ENCODE data around the gene ADAM17. TPM values are rescaled to one million over a fixed set of nuclear protein-coding genes. Genes with fewer than 3 reads are reported as not detected.
A peak's percentile ranks its signal among the peaks of the same experiment; 100 is the strongest.

The ADAM17 gene
- total and polyA plus RNA-seq, 4 donors = 28.7 to 44.0 (median 39.4) TPM

- H3K4me1 ChIP-seq (ENCODE audit: control insufficient read depth, insufficient read depth, low read length) = peaks cover 16% of the 10 kb centered on the region
- H3K27ac ChIP-seq (ENCODE audit: low read depth, low read length) = no peak overlapping the region
- no peak overlapping the region for H3K4me3 ChIP-seq (ENCODE audit: low read depth, low read length)
- no peak for DNase-seq (ENCODE audit: low read depth in 4 of 6, low spot score in 6 of 6)
- peaks cover 37% of the 10 kb centered on the region for H3K36me3 ChIP-seq (ENCODE audit: control insufficient read depth, insufficient read depth, low read length)
- H3K27me3 ChIP-seq (ENCODE audit: control insufficient read depth, insufficient read depth, low read length) = no peaks in the 10 kb centered on the region
- H3K9me3 ChIP-seq (ENCODE audit: control insufficient read depth, insufficient read depth, low read length) = no peaks in the 10 kb centered on the region
- WGBS (ENCODE audit: insufficient coverage) = 83% methylated on average over 1 of the region's 3 CpGs
Measured at GRCh38 chr2:9478526-9478925, 77.1 kb downstream of the ADAM17 start.

- H3K9me3 ChIP-seq (ENCODE audit: control insufficient read depth, insufficient read depth, low read length) = no peaks in the 10 kb centered on the region
- H3K27me3 ChIP-seq (ENCODE audit: control insufficient read depth, insufficient read depth, low read length) = no peaks in the 10 kb centered on the region
- H3K36me3 ChIP-seq (ENCODE audit: control insufficient read depth, insufficient read depth, low read length) = peaks cover 32% of the 10 kb centered on the region
- no peak for DNase-seq (ENCODE audit: low read depth in 4 of 6, low spot score in 6 of 6)
- H3K4me3 ChIP-seq (ENCODE audit: low read depth, low read length) = no peak overlapping the region
- H3K4me1 ChIP-seq (ENCODE audit: control insufficient read depth, insufficient read depth, low read length) = peaks cover 18% of the 10 kb centered on the region
- no peak overlapping the region for H3K27ac ChIP-seq (ENCODE audit: low read depth, low read length)
- no CpG with 5 or more reads among the region's 7 CpGs for WGBS (ENCODE audit: insufficient coverage)
Measured at GRCh38 chr2:9477914-9478313, 77.7 kb downstream of the ADAM17 start.

GRCh38 chr2:9474361-9475057 is 81.1 kb downstream of the ADAM17 start, which contains the start of gene IAH1:
TSS of gene IAH1 (plus strand) at chr2:9474551. CDS start at chr2:9474567, 16 bp downstream.
- DNase-seq (ENCODE audit: low read depth in 4 of 6, low spot score in 6 of 6) = peak; percentile 40 to 88 (median 50)
- H3K27me3 ChIP-seq (ENCODE audit: control insufficient read depth, insufficient read depth, low read length) = no peaks in the 10 kb centered on the region
- H3K36me3 ChIP-seq (ENCODE audit: control insufficient read depth, insufficient read depth, low read length) = peaks cover 15% of the 10 kb centered on the region
- WGBS (ENCODE audit: insufficient coverage) = under 1% methylated on average over 91 of the region's 91 CpGs
- peak within 1 kb of the TSS; percentile 79 for H3K4me3 ChIP-seq (ENCODE audit: low read depth, low read length)
- H3K4me1 ChIP-seq (ENCODE audit: control insufficient read depth, insufficient read depth, low read length) = peaks cover 18% of the 10 kb centered on the region
- H3K9me3 ChIP-seq (ENCODE audit: control insufficient read depth, insufficient read depth, low read length) = no peaks in the 10 kb centered on the region
- H3K27ac ChIP-seq (ENCODE audit: low read depth, low read length) = peak within 1 kb of the TSS; percentile 33

- no peaks in the 10 kb centered on the region for H3K9me3 ChIP-seq (ENCODE audit: control insufficient read depth, insufficient read depth, low read length)
- peaks cover 18% of the 10 kb centered on the region for H3K4me1 ChIP-seq (ENCODE audit: control insufficient read depth, insufficient read depth, low read length)
- WGBS (ENCODE audit: insufficient coverage) = 3% methylated on average over 39 of the region's 39 CpGs
- peak overlapping the region; percentile 79 for H3K4me3 ChIP-seq (ENCODE audit: low read depth, low read length)
- H3K27ac ChIP-seq (ENCODE audit: low read depth, low read length) = peak overlapping the region; percentile 33
- H3K36me3 ChIP-seq (ENCODE audit: control insufficient read depth, insufficient read depth, low read length) = peaks cover 18% of the 10 kb centered on the region
- H3K27me3 ChIP-seq (ENCODE audit: control insufficient read depth, insufficient read depth, low read length) = no peaks in the 10 kb centered on the region
- DNase-seq (ENCODE audit: low read depth in 4 of 6, low spot score in 6 of 6) = peak; percentile 21 to 86 (median 35)
Measured at GRCh38 chr2:9473985-9474360, 81.7 kb downstream of the ADAM17 start.

- Histone ChIP-seq H3K4me3 (ENCODE audit: low read depth, low read length) (peak overlapping the region; percentile 79), H3K4me1 (ENCODE audit: control insufficient read depth, insufficient read depth, low read length) (peaks cover 18% of the 10 kb centered on the region), H3K9me3 (ENCODE audit: control insufficient read depth, insufficient read depth, low read length) (no peaks in the 10 kb centered on the region), H3K27me3 (ENCODE audit: control insufficient read depth, insufficient read depth, low read length) (no peaks in the 10 kb centered on the region), H3K27ac (ENCODE audit: low read depth, low read length) (no peak overlapping the region), H3K36me3 (ENCODE audit: control insufficient read depth, insufficient read depth, low read length) (peaks cover 20% of the 10 kb centered on the region)
- 19% methylated on average over 23 of the region's 24 CpGs for WGBS (ENCODE audit: insufficient coverage)
- DNase-seq (ENCODE audit: low read depth in 4 of 6, low spot score in 6 of 6) = no peak
Measured at GRCh38 chr2:9473308-9473984, 82.2 kb downstream of the ADAM17 start.

- DNase-seq (ENCODE audit: low read depth in 4 of 6, low spot score in 6 of 6) = no peak
- Histone ChIP-seq H3K4me3 (ENCODE audit: low read depth, low read length) (no peak overlapping the region), H3K9me3 (ENCODE audit: control insufficient read depth, insufficient read depth, low read length) (no peaks in the 10 kb centered on the region), H3K27ac (ENCODE audit: low read depth, low read length) (no peak overlapping the region), H3K4me1 (ENCODE audit: control insufficient read depth, insufficient read depth, low read length) (peaks cover 18% of the 10 kb centered on the region), H3K27me3 (ENCODE audit: control insufficient read depth, insufficient read depth, low read length) (no peaks in the 10 kb centered on the region), H3K36me3 (ENCODE audit: control insufficient read depth, insufficient read depth, low read length) (peaks cover 27% of the 10 kb centered on the region)
- no CpG with 5 or more reads among the region's 9 CpGs for WGBS (ENCODE audit: insufficient coverage)
Measured at GRCh38 chr2:9472511-9472910, 83.1 kb downstream of the ADAM17 start.

- Histone ChIP-seq H3K36me3 (ENCODE audit: control insufficient read depth, insufficient read depth, low read length) (peaks cover 23% of the 10 kb centered on the region), H3K4me1 (ENCODE audit: control insufficient read depth, insufficient read depth, low read length) (peaks cover 18% of the 10 kb centered on the region), H3K27me3 (ENCODE audit: control insufficient read depth, insufficient read depth, low read length) (no peaks in the 10 kb centered on the region), H3K4me3 (ENCODE audit: low read depth, low read length) (no peak overlapping the region), H3K27ac (ENCODE audit: low read depth, low read length) (no peak overlapping the region), H3K9me3 (ENCODE audit: control insufficient read depth, insufficient read depth, low read length) (no peaks in the 10 kb centered on the region)
- peak in 1 of 6 donors; percentile 82 for DNase-seq (ENCODE audit: low read depth in 4 of 6, low spot score in 6 of 6)
- WGBS (ENCODE audit: insufficient coverage) = no CpG with 5 or more reads among the region's 5 CpGs
Measured at GRCh38 chr2:9471206-9471605, 84.4 kb downstream of the ADAM17 start.

GRCh38 chr2:9467687-9468086 is 87.9 kb downstream of the ADAM17 start:
- no peak overlapping the region for H3K27ac ChIP-seq (ENCODE audit: low read depth, low read length)
- no peaks in the 10 kb centered on the region for H3K9me3 ChIP-seq (ENCODE audit: control insufficient read depth, insufficient read depth, low read length)
- peaks cover 33% of the 10 kb centered on the region for H3K36me3 ChIP-seq (ENCODE audit: control insufficient read depth, insufficient read depth, low read length)
- H3K4me3 ChIP-seq (ENCODE audit: low read depth, low read length) = no peak overlapping the region
- DNase-seq (ENCODE audit: low read depth in 4 of 6, low spot score in 6 of 6) = no peak
- no peaks in the 10 kb centered on the region for H3K27me3 ChIP-seq (ENCODE audit: control insufficient read depth, insufficient read depth, low read length)
- no peaks in the 10 kb centered on the region for H3K4me1 ChIP-seq (ENCODE audit: control insufficient read depth, insufficient read depth, low read length)
- 100% methylated on average over 4 of the region's 10 CpGs for WGBS (ENCODE audit: insufficient coverage)

- H3K36me3 ChIP-seq (ENCODE audit: control insufficient read depth, insufficient read depth, low read length) = peaks cover 41% of the 10 kb centered on the region
- 97% methylated on average over 45 of the region's 46 CpGs for WGBS (ENCODE audit: insufficient coverage)
- H3K27ac ChIP-seq (ENCODE audit: low read depth, low read length) = no peak overlapping the region
- H3K9me3 ChIP-seq (ENCODE audit: control insufficient read depth, insufficient read depth, low read length) = no peaks in the 10 kb centered on the region
- DNase-seq (ENCODE audit: low read depth in 4 of 6, low spot score in 6 of 6) = no peak
- no peak overlapping the region for H3K4me3 ChIP-seq (ENCODE audit: low read depth, low read length)
- H3K27me3 ChIP-seq (ENCODE audit: control insufficient read depth, insufficient read depth, low read length) = no peaks in the 10 kb centered on the region
- no peaks in the 10 kb centered on the region for H3K4me1 ChIP-seq (ENCODE audit: control insufficient read depth, insufficient read depth, low read length)
Measured at GRCh38 chr2:9466147-9466683, 89.4 kb downstream of the ADAM17 start.
